AG04450 (cell line): ENCODE data around the gene CCR7. TPM values are rescaled to one million over a fixed set of nuclear protein-coding genes. Genes with fewer than 3 reads are reported as not detected.

Source experiments
- CTCF ChIA-PET: fragments of 300-600, 350-600 bp; formaldehyde crosslinking; extraction: SDS; loops from one replicate; lab custom pipeline; 2022; ENCODE audit warnings: antibody characterized with exemption, inconsistent platforms; lab: Charles Lee
- POLR2A ChIA-PET: fragments of 350-600 bp; formaldehyde crosslinking; extraction: SDS; loops from one replicate; lab custom pipeline; 2021; ENCODE audit warnings: antibody characterized with exemption, inconsistent platforms; lab: Yijun Ruan, JAX
- DNase-seq: peaks from one replicate; pipeline ENCODE4 v3.0.0-alpha.2; 2011; ENCODE audit warnings: low read depth, low spot score
- H3K27ac ChIP-seq: one replicate; pipeline ENCODE4 v1.5.1; 2012; ENCODE audit warnings: low read depth, low read length, control low read depth
- H3K27me3 ChIP-seq: one replicate; pipeline ENCODE4 v1.6.0; 2012; ENCODE audit warnings: low read length; ENCODE audit not compliant: control insufficient read depth, insufficient read depth
- H3K4me3 ChIP-seq: 2 replicates; pipeline ENCODE4 v1.5.1; 2011; ENCODE audit warnings: mild to moderate bottlenecking, low read depth, low read length, control low read depth
- H3K9me3 ChIP-seq: 2 replicates; pipeline ENCODE4 v1.5.1; 2012; ENCODE audit warnings: low read length; ENCODE audit not compliant: control insufficient read depth, insufficient read depth
- polyA plus RNA-seq: library from polyadenylated mRNA; depleted of rRNA; stranded (reverse); fragments of >200 nt; gene quantifications from 2 replicates; pipeline ENCODE4 v1.2.3, GENCODE V29; 2011
- TF ChIP-seq, protein P1 (sequence below): IDR thresholded peaks from 2 replicates; pipeline ENCODE4 v1.5.1; 2011; ENCODE audit warnings: low read depth, low read length, control low read depth, inconsistent platforms

Gene CCR7
- polyA plus RNA-seq, 1 experiment, result 0.22 TPM

DNA sequence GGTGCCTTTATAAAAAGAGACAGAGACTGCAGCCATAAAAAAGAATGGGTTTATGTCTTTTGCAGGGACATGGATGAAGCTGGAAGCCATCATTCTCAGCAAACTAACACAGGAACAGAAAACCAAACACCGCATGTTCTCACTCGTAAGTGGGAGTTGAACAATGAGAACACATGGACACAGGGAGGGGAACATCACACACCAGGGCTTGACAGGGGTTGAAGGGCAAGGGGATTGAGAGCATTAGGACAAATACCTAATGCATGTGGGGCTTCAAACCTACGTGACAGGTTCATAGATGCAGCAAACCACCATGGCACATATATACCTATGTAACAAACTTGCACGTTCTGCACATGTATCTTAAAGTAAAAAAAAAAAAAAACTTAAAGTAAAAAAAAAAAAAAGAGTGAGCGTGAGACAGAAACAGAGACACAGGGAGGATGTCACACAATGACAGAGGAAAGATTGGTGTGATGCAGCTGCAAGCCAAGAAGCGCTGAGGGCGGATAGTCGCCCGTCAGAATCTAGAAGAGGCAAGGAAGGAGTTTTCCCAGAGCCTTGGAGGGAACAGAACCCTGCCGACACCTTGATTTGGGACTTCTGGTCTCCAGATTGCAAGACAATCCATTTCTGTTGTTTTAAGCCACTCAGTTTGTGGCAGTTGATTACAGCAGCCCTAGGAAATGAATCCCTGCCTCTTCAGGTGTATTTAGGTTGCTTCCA lies 36.4 kb downstream of the CCR7 start:
- POLR2A ChIA-PET, result interaction anchor here (1.1 kb wide), 1 partner anchor 224 kb away, joined by 5 read pairs; no protein-coding TSS in a partner anchor
- CTCF ChIA-PET, result interaction anchor here (2.1 kb wide), 1 partner anchor 53 kb away, joined by 23 read pairs; no protein-coding TSS in a partner anchor

DNA sequence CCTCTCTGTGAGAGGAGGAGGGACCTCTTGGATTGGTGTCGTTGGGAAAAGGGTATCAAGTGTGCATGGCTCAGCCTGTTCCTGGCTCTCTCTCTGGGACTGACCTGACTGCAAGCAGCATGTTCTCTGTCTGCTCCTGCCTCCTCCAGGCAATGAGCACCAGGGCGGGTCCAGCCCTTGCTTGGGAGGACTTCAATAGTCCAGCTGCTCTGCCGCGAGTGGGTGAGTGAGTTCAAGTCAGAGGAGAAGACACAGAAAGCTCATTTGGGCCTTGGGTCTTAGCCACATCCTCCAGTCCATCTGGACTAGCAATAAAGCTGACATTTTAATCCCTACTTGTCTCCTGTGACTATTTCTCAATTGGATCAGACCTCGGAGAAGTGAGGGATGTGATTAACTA lies 38.6 kb downstream of the CCR7 start:
- TF ChIP-seq, protein P1, sequence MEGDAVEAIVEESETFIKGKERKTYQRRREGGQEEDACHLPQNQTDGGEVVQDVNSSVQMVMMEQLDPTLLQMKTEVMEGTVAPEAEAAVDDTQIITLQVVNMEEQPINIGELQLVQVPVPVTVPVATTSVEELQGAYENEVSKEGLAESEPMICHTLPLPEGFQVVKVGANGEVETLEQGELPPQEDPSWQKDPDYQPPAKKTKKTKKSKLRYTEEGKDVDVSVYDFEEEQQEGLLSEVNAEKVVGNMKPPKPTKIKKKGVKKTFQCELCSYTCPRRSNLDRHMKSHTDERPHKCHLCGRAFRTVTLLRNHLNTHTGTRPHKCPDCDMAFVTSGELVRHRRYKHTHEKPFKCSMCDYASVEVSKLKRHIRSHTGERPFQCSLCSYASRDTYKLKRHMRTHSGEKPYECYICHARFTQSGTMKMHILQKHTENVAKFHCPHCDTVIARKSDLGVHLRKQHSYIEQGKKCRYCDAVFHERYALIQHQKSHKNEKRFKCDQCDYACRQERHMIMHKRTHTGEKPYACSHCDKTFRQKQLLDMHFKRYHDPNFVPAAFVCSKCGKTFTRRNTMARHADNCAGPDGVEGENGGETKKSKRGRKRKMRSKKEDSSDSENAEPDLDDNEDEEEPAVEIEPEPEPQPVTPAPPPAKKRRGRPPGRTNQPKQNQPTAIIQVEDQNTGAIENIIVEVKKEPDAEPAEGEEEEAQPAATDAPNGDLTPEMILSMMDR, result no peak
- ChIA-PET POLR2A (no interaction called here), CTCF (interaction anchor here (1.5 kb wide), 1 partner anchor 50 kb away, joined by 10 read pairs; no protein-coding TSS in a partner anchor)
- no peak overlapping the region for H3K4me3 ChIP-seq
- no peak overlapping the region for H3K27ac ChIP-seq
- H3K27me3 ChIP-seq, result no peaks in the 10 kb centered on the region
- no peaks in the 10 kb centered on the region for H3K9me3 ChIP-seq
- DNase-seq, result no peak

More for the DNA sequence above, 36.4 kb downstream of the CCR7 start:
- no peaks in the 10 kb centered on the region for H3K27me3 ChIP-seq
- no peak overlapping the region for H3K4me3 ChIP-seq
- H3K9me3 ChIP-seq, result no peaks in the 10 kb centered on the region
- no peak for DNase-seq
- no peak overlapping the region for H3K27ac ChIP-seq
- TF ChIP-seq, protein P1, result no peak

DNA sequence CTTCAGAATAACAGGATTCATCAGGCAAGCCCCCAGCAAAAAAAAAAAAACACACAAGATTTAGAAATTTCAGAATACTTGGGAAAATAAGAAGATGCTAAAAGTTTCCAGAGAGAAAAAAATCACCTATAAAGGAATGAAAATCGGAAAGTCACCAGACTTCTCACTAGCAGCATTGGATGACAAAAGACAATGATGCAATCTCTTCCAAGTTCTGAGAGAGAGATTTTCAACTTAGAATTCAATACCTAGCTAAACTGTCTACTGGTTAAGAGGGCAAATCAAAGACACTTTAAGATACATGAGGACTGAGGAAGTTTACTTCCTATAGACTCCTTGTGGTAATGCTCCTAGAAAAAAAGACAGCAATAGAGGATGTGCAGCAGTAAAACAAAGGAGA lies 40.0 kb downstream of the CCR7 start:
- Histone ChIP-seq H3K4me3 (no peak overlapping the region), H3K27ac (no peak overlapping the region), H3K9me3 (no peaks in the 10 kb centered on the region), H3K27me3 (no peaks in the 10 kb centered on the region)
- CTCF ChIA-PET, result interaction anchor here (1.3 to 2.3 kb wide), 2 partner anchors 35 to 49 kb away, joined by 5 to 9 read pairs; no protein-coding TSS in a partner anchor
- no peak for DNase-seq
- TF ChIP-seq, protein P1, result no peak
- POLR2A ChIA-PET, result no interaction called here

DNA sequence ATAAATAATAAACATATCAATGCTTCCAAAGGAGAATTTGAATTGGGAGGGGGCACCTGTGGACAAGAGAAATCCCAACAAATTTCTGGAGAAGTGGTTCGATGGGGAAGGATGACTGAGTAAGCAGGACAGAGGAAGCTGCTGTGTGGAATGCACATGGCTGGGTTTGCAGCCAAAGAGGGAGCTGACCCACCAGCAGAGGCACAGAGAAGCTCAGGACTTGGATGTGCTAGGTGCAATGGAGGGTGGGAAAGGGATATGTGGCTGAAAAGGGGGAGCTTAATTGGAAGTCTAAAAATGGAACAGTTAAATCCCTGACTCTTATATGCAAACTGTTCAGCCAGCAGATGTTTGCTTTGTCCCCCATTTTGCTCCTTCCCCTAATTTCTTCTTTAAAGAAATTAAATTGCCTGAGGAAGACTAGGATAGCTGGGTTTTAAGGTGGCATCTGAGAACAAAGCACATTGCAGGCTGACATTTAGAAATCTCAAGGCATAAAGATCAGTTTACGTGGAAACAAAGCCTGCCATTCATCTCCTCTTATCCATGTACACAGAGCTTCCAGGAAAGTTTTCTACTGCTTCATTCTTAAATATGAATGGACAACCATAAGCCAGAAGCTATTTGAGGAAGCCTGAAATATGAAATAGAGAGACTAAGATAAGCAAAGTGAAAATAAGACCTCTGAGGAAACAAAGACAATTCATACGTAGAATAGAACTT lies 40.9 kb downstream of the CCR7 start:
- DNase-seq, result no peak
- CTCF ChIA-PET, result interaction anchor here (1.0 to 2.3 kb wide), 4 partner anchors 8 to 48 kb away, joined by 3 to 9 read pairs (median 4); no protein-coding TSS in a partner anchor
- no peak overlapping the region for H3K4me3 ChIP-seq
- TF ChIP-seq, protein P1, result no peak
- H3K9me3 ChIP-seq, result no peaks in the 10 kb centered on the region
- no peaks in the 10 kb centered on the region for H3K27me3 ChIP-seq
- POLR2A ChIA-PET, result no interaction called here
- no peak overlapping the region for H3K27ac ChIP-seq
